ENCODE data around the gene ARFGAP3. TPM values are rescaled to one million over a fixed set of nuclear protein-coding genes. Genes with fewer than 3 reads are reported as not detected.

The ARFGAP3 gene
- total and polyA plus RNA-seq, 2 experiments from 2014 or later, result 14.8 to 19.1 TPM

- no peak for TF ChIP-seq ZNF462 (CRISPR knock-in tag; IDR thresholded peaks at IDR 0.05)
- TF ChIP-seq CREB1 (CRISPR knock-in tag; IDR thresholded peaks at IDR 0.05; ENCODE audit: low read depth), result no peak
- TF ChIP-seq POLR2AphosphoS5 (IDR thresholded peaks at IDR 0.05; ENCODE audit: low read depth), result no peak
- TF ChIP-seq ZNF331 (CRISPR knock-in tag; IDR thresholded peaks at IDR 0.05; ENCODE audit: low read depth), result no peak
- no peak for TF ChIP-seq CTCF (conservative IDR thresholded peaks at IDR 0.05; ENCODE audit: low read depth in 2 of 2)
Observed at GRCh38 chr22:42787357-42787736, 69.7 kb downstream of the ARFGAP3 start (continued).

- Mint-ChIP-seq H3K27ac (no peak overlapping the region), H3K27me3 (ENCODE audit: insufficient read depth, low read depth, poor library complexity) (peaks cover 12% of the 10 kb centered on the region), H3K36me3 (ENCODE audit: low read depth) (no peaks in the 10 kb centered on the region), H3K4me3 (no peak overlapping the region), H3K9me3 (no peaks in the 10 kb centered on the region), H3K4me1 (no peaks in the 10 kb centered on the region; the same call in 2 of the 3 replicates)
- Histone ChIP-seq H4K20me1 (replicated peaks; ENCODE audit: insufficient read depth) (no peaks in the 10 kb centered on the region), H3K79me2 (replicated peaks; ENCODE audit: insufficient read depth) (no peaks in the 10 kb centered on the region), H3K4me1 (ENCODE audit: insufficient read depth) (no peaks in the 10 kb centered on the region), H3K27ac (ENCODE audit: low read depth) (no peak overlapping the region), H3K27me3 (ENCODE audit: insufficient read depth) (no peaks in the 10 kb centered on the region), H3F3A (replicated peaks; ENCODE audit: low read depth) (no peaks in the 10 kb centered on the region), H2AFZ (no peak overlapping the region), H3K4me3 (no peak overlapping the region), H3K36me3 (ENCODE audit: insufficient read depth) (no peaks in the 10 kb centered on the region), H3K9me2 (ENCODE audit: insufficient read depth) (no peaks in the 10 kb centered on the region), H3K4me2 (no peak overlapping the region)
- no peak for DNase-seq (ENCODE audit: low spot score)
- no peak; the same call in 1 of the 3 replicates for ATAC-seq
- no peak for TF ChIP-seq ZNF114 (CRISPR knock-in tag; IDR thresholded peaks at IDR 0.05)
- no peak for TF ChIP-seq NANOG (IDR thresholded peaks at IDR 0.05; ENCODE audit: borderline replicate concordance)
- no peak for TF ChIP-seq ZNF331 (CRISPR knock-in tag; IDR thresholded peaks at IDR 0.05; ENCODE audit: low read depth)
- no peak for TF ChIP-seq EZH2 (IDR thresholded peaks at IDR 0.05; ENCODE audit: low read depth, unreplicated experiment)
Observed at GRCh38 chr22:42786606-42787356, 70.3 kb downstream of the ARFGAP3 start.

All from GM23338 (cell line).